Kidney capillary endothelial cell (primary cell): ENCODE data around the gene CDC42BPA.
"Not testable (repeated sequence)": the region's sequence is repeated elsewhere in the genome, so short reads cannot be mapped to it uniquely, and the experiment has no call there.

Experiments
- DNase-seq: peaks from one replicate; pipeline ENCODE4 v3.0.0-alpha.2; 2018; ENCODE audit warnings: low spot score

CDC42BPA gene

GRCh38 chr1:227255086-227255732 is 63.1 kb downstream of the CDC42BPA start:
- no peak for DNase-seq

- DNase-seq: no peak
Measured at GRCh38 chr1:227253065-227253464, 65.2 kb downstream of the CDC42BPA start.

GRCh38 chr1:227245613-227246320 is 72.5 kb downstream of the CDC42BPA start:
- DNase-seq: no peak

- no peak for DNase-seq
Measured at GRCh38 chr1:227244339-227245118, 73.8 kb downstream of the CDC42BPA start.

- no peak for DNase-seq
Measured at GRCh38 chr1:227242811-227243682, 75.2 kb downstream of the CDC42BPA start.

- DNase-seq: no peak
Measured at GRCh38 chr1:227240983-227241382, 77.3 kb downstream of the CDC42BPA start.

GRCh38 chr1:227234998-227235405 is 83.3 kb downstream of the CDC42BPA start:
- DNase-seq: peak; percentile 61

- DNase-seq: not testable (repeated sequence)
Measured at GRCh38 chr1:227231128-227231527, 87.2 kb downstream of the CDC42BPA start.

GRCh38 chr1:227228201-227228600 is 90.1 kb downstream of the CDC42BPA start:
- DNase-seq: no peak

GRCh38 chr1:227227761-227228160 is 90.5 kb downstream of the CDC42BPA start:
- DNase-seq: peak; percentile 26

- peak; percentile 82 for DNase-seq
Measured at GRCh38 chr1:227225715-227226346, 92.5 kb downstream of the CDC42BPA start.

- DNase-seq: no peak
Measured at GRCh38 chr1:227223171-227223806, 95.0 kb downstream of the CDC42BPA start.

- DNase-seq: no peak
Measured at GRCh38 chr1:227219715-227220292, 98.5 kb downstream of the CDC42BPA start.

GRCh38 chr1:227218870-227219573 is 99.3 kb downstream of the CDC42BPA start:
- DNase-seq: peak; percentile 47

- no peak for DNase-seq
Measured at GRCh38 chr1:227215863-227216510, 102.3 kb downstream of the CDC42BPA start.

GRCh38 chr1:227214207-227214606 is 104.1 kb downstream of the CDC42BPA start:
- no peak for DNase-seq

GRCh38 chr1:227213426-227213825 is 104.9 kb downstream of the CDC42BPA start:
- DNase-seq: no peak

GRCh38 chr1:227212164-227212563 is 106.1 kb downstream of the CDC42BPA start:
- no peak for DNase-seq

GRCh38 chr1:227210604-227211003 is 107.7 kb downstream of the CDC42BPA start:
- DNase-seq: no peak
